Measurements from ENCODE around the gene MOV10. TPM values are rescaled to one million over a fixed set of nuclear protein-coding genes. Genes with fewer than 3 reads are reported as not detected.

MOV10 gene
- total and polyA plus RNA-seq, 9 of the 15 experiments (the other 6 are each of a cell fraction or from before 2014, with no cell fraction given), result 16.7 to 105 (median 49.5) TPM

GRCh38 chr1:112675728-112676381, 1.4 kb downstream of the MOV10 start (continued):
- TF ChIP-seq ZNF318 (IDR thresholded peaks at IDR 0.05; ENCODE audit: borderline replicate concordance in 1 of 2, low read depth in 1 of 2) (no peak), ZNF609 (CRISPR knock-in tag; IDR thresholded peaks at IDR 0.05; ENCODE audit: borderline replicate concordance) (no peak), L3MBTL2 (IDR thresholded peaks at IDR 0.05) (no peak), ZNF263 (CRISPR knock-in tag; IDR thresholded peaks at IDR 0.05; ENCODE audit: borderline replicate concordance) (peak; percentile 40; the same call in 1 of the 2 replicates), TRIM28 (IDR thresholded peaks at IDR 0.05) (no peak), HMG20B (CRISPR knock-in tag; IDR thresholded peaks at IDR 0.05) (0 out of 2 replicates have a peak, but pooled peaks have one; percentile 63)
